Measurements from ENCODE around the gene MAPKAPK3.

Gene MAPKAPK3

DNA sequence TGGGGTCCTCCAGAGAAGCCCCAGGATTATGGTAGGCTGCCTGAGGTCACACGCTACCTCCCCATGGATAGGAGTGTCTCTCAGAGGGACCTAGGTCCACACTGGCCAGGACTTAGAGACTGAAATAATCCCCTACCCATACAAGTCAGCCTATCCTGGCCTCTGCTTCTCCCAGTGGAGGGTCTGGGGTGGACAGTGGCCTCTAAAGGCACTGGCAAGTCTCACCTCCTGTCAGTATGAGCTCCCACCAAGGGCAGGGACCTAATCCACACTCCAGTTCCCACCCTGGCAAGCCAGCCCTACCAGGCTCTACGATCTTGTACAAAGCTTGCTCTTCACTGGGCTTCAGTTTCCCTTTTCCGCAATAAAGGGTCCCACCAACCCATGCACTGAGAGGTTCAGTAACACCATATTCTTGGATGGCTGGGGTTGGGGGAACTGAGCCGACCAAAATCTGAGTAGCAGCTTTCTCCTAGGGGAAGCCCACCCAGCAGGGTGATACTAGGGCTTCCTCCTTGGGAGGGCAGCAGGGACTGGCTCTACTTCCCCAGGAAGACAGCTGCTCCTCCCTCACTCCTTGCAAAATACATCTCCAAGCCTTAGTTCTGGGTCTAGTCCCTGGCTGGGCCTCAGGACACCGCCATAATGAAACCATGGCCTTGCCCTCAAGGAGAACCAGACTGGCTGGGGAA, 7.7 kb upstream of the MAPKAPK3 start:
- no peak for DNase-seq

GRCh38 chr3:50609763-50610085, 7.2 kb upstream of the MAPKAPK3 start:
- no peak for DNase-seq

DNA sequence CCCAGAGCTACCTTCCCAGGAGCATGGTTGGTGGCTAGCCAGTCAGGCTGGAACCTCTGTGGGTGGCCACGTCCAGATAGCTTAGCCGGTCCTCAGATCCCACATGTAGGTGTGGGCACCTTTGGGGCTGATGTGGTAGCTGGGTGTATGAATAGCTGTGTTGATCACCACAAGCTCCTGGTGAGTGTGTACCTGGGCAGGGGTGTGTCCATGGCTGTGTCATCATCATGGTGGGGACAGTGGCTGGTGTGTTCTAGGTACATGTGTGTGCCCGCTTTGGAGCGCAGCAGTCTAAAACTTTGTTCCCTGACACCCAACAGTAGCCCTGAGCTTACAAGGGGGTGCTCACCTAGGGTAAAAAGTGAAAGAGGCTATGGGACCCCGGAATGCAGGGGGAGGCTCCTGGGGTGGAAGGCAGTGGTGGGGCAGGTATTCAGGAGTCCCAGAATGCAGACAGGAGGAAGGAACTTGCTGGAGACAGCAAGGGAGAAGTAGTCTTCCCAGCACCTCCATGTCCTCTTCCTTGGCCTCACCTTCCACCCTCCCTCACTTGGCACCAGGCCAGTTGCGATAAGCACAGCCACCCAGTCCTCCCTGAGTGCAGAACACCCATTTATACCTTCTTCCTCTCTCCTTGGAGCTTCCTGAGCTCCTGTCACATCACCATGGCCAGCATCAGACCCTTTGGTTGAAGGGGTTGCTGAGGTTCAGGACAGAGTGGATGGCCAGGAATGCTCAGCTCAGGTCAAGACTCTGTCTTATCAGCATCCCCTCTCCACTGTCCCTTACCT, 6.6 kb upstream of the MAPKAPK3 start:
- DNase-seq: peak; percentile 28

DNA sequence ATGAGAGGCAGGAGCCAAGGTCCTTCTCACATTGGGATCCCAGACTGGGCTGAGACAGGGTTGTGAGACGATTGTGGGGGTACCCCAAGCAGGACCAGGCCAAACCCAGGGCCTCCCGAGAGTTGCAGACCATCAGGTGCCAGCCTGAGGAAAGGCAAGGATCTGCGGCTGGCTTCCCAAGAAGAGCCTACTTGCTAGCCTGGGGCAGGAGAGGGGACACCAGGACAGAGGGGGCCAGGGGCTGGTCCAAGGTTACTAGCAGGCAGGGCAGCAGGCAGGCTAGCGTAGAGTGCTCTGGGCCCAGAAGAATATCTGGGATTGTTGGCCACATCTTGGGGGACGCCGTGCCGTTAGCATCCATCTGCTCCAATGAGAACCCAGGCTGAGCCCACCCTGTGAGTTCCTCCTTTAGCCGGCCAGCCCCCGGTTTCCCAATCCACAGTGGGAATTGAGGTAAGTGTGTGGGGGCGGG, 5.9 kb upstream of the MAPKAPK3 start:
- DNase-seq: no peak

DNA sequence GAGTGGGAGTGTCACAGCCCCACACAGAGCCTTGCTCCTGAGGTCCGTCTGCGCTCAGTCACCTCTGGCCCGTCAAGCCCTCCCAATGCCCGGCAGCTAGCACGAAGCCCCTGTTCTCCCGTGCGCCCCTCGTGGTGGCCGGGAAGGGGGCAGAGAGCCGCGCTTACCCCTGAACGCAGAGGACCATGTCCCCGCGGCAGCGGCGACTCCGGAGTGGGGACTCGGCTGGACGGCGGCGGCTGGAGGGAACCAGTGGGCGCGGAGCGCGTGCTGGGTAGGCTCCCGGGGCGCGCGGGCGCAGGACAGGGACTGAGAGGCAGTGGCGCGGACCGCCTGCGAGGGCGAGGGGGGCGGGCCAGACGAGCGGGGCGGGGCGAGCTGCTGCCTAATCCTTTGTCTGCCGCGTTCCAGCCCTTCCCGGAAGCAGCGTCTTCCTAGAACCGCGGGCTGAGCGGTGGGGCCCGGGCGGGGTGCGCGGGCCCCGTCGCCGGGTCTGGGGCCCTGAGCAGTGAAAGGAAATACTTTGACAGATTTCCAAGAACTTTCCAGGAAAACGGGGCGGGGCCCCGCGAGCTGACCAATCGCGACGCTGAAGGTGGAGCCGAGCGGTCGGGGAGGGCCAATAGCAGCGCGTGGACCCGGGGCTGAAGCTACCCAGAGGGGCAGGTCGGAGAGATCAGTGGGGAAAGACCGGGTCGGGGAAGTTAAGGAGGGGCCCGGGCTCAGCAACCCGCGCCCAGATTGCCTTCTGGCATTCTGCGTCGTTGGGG, 5.3 kb upstream of the MAPKAPK3 start, which contains the start of gene CISH:
CISH (minus strand) TSS at position 311 of the 770 bp plus-strand sequence; CDS start at position 187, 124 bp downstream.
- DNase-seq: peak; percentile 98

- DNase-seq: no peak
Observed at GRCh38 chr3:50612234-50612882, 4.6 kb upstream of the MAPKAPK3 start.

DNA sequence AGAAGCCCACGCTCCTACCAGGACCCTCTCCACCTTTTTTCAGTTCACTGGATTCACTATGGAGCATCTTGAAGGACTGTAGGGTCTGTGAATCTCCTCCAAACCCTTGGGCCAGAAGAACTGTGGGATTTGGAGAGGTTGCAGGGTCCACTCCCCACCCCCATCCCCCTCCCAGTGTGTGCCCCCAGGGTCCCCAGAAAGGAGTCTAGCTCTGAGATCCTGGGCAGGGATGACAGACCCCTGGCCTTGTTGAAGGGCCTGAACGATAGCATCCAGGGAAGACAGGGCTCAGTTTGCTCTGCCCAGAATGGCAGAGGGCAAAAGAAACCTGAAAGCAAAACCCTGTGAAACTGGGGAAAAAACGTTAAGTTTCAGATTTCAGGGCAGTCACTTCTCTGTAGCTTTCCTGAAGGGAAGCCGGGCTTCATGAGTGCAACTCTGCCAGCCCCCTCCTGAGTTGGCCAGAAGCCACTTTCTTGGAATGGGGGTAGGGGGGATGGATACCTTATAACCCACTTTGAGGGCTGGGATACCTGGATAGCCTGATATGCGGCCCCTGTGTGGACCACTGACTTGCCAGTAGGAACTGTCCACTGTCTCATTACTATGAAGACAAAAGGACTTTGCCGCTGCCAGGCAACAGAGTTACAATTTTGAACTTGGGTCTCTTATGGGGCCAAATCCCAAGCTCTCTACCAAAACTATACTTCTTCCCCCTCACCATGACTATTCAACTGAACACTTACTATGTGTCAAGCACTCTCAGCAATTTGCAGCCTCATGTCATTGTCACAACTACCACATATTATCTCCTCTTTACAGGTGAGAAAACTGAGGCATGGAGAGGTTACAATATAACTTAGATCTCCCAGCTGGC, 3.7 kb upstream of the MAPKAPK3 start:
- DNase-seq: no peak

DNA sequence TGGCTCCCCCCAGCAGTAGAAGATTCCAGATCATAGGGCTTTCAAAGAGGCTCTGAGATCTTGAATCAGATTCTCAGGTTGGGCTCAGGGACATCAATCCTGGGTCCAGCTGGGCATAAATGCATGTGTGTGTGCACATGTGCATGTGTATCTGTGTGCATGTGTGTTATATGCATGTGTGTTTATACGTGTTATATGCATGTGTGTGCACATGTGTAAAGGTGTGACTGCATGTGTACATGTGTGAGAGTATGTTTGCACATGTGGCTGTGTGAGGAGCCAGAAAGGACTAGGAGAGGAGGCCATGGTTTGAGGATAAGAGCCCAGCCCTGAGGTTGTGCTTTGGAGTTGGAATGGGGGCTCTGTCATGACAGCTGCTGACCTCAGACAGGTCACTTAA, 1.8 kb upstream of the MAPKAPK3 start:
- no peak for DNase-seq

DNA sequence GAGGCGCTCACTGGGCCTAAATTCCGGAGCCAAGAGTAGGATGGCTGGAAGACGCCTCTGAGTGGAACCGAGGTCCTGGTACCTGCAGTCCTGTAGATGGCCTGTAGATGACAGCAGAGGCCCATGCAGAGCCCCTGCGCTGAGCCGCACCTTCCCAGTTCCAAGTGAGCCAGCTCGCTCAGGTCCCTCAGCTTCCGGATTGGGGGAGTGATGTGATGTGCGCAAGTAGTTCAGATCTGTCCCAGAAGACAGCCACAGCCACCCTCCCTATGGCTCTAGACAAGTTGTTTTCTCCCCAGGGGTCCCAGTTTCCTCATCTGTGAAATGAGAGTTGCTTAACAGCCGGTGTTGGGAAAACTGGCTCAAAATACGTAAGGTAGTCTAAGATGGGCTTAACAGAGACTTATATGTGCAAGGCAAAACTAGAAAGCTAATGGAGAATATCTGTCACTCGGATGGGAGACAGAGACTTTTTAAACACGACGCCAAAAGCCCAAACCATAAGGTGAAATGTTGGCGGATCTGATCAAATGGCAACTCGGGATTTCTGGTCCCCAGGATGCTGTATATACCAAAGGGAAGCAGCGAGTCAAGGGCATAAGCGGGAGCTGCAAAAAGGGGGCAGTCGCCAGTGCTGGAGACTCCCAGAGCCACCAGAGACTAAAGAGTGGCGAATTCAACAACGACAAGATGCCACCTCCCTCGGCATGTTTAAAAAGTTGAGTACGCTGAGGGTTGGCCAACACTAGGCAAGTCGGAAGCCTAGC, 765 bp upstream of the MAPKAPK3 start:
- DNase-seq: peak; percentile 95

DNA sequence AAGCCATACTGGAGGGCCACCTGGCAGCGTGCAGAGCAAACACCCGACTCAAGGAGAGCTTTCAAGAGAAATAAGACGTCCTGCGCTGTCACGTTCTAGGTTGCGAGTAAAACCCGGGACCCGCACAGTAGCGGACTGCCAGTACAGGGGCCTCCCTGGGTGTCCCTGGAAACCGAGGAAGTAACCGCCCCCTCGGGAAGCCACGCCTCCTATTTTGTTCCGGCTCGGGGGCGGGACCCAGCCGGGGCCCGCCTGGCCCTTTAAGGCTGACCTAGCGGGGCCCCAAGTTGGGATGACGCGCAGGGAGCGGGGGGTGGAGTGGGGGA, 218 bp upstream of the MAPKAPK3 start:
- DNase-seq: peak; percentile 97

- no peak for DNase-seq
Observed at GRCh38 chr3:50617911-50618481, 1.0 kb downstream of the MAPKAPK3 start.

- DNase-seq: no peak
Observed at GRCh38 chr3:50620420-50620819, 3.5 kb downstream of the MAPKAPK3 start.

GRCh38 chr3:50620820-50621219, 3.9 kb downstream of the MAPKAPK3 start:
- DNase-seq: no peak

DNA sequence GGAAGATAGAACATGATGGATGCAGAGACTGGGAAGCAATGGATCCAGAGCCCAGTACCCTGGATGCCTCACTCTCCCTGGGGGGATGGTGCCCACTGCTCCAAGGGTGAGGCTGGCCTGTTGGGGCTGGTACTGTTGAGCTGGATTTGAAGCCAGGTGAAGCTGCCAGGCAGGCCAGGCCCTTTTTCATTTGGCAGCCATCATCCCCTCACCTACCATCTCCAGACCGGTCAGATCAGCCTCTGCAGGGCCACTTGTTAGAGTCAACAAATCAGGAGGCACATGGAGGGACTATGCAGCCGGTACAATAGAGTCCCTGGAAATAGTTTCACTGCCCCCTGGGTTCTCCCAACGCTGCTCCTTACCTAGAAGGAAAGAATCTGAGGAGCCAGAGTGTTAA, 5.9 kb downstream of the MAPKAPK3 start:
- DNase-seq: no peak

- DNase-seq: no peak
Observed at GRCh38 chr3:50623840-50624474, 7.0 kb downstream of the MAPKAPK3 start.

DNA sequence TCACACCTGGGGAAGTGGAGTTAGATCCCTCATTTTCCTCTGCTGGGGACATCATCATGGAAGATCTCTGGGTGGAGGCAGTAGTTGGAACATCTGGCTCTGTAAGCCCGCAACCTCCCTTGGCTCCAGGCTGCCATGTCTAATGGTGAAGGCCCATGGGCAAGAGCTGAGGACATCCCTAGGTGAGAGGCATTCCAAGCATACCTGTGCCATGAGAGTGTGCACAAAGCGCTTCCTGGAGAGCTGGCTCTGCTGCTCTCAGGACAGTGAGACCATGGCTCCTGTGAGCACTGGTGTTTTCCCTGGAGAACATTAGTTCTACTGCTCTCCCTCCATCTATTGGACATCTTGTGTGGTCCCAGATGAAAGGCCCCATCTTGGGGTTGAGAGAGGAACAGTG, 7.7 kb downstream of the MAPKAPK3 start:
- DNase-seq: no peak

DNA sequence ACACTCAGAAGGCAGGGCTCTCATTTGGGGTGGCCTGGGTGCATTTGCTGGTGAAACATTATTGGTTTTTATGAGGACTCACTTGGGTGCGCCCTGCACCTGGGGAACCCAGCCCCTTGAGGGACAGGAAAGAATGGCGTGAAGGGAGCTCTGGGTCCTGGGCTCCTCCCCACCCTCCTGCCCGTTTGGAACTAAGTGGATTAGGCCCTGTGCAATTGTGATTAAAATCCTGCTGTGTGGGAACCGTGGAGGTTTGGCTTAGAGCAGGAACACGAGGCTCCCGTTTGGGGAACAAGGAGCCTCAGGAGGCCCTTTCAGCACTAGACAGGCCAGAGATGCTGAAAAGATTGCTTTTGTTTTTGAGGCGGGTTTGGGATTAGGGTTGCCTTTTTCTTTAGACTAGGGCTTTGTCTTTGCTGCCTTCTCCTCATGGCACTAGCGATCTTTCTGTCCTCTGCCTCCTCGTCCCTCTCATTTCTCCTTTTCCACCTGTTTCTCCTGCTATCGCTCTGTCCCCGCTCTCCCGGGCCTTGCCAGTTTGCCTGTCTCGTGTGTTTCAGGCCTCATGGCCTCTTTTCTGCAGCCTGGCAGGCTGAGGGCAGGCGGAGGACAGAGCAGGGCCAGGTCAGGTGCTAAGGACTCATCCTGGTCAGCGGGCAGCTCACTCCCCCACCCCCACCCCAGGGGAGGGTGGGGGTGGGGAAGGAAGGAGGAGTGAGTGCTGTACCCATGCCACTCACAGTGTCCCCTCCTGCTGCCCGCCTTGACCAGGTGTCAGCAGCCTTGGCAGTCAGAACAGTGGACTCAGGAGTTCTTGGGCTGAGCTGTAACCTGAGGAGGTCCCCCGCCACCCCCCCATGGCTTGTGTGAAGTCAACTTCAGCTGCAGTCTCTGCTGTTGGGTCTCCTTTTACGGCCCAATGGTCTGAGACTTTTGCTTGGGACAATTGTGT, 8.6 kb downstream of the MAPKAPK3 start:
- DNase-seq: peak; percentile 48

DNA sequence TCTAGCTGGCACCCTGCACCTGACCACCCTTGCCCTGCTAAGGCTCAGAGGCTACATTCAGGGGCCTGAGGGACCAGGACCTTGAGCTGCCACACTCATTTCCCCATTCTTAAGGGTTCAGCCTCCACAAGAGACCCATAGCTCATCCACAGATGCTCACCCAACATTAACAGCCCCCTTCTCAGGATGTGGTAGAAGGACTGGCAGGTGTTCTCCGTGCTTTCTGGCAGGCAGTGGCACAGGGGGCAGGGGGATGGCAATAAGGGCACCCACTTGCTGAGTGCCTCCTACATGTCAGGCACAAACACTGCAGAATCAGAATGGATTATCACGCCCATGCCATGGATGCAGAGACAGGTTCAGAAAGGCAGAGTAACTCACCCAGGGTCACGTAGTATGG, 9.4 kb downstream of the MAPKAPK3 start:
- DNase-seq: no peak

GRCh38 chr3:50627407-50628051, 10.6 kb downstream of the MAPKAPK3 start:
- DNase-seq: peak; percentile 56

Data from eye (tissue), 1 donor.